Transverse colon (tissue), 4 donors: Measurements from ENCODE around the gene UCK2. TPM values are rescaled to one million over a fixed set of nuclear protein-coding genes. Genes with fewer than 3 reads are reported as not detected.

Experiments used
- DNase-seq: peaks from one replicate; pipeline ENCODE4 v3.0.0-alpha.2; 2019
- H3K27ac ChIP-seq, 4 donors: fragments of 200-600 bp; sonication (generic); 2 replicates each; pipeline ENCODE4 v1.5.1; 2016 to 2018; ENCODE audit warnings: inconsistent platforms in 4 of 4
- H3K27me3 ChIP-seq: fragments of 200-600 bp; sonication (generic); 2 replicates; pipeline ENCODE4 v1.5.1; 2017; ENCODE audit warnings: inconsistent platforms
- H3K36me3 ChIP-seq, 4 donors: fragments of 200-600 bp; sonication (generic); 2 replicates each; pipeline ENCODE4 v1.5.1; 2017 to 2019; ENCODE audit warnings: inconsistent platforms in 4 of 4
- H3K4me1 ChIP-seq, 4 donors: fragments of 200-600 bp; sonication (generic); 2 replicates each; pipeline ENCODE4 v1.5.1; 2017 to 2020; ENCODE audit warnings: inconsistent platforms in 4 of 4
- H3K4me3 ChIP-seq, 4 donors: fragments of 200-600 bp; sonication (generic); 1 replicate in 1 of 4; 2 replicates in 3 of 4; pipeline versions ENCODE4 v1.5.1 to v1.6.1; 2017 to 2019; ENCODE audit warnings: inconsistent platforms in 4 of 4
- H3K9me3 ChIP-seq, 2 donors: fragments of 200-600 bp; sonication (generic); 2 replicates each; pipeline ENCODE4 v1.5.1; 2017 to 2019; ENCODE audit warnings: inconsistent platforms in 2 of 2
- EP300 ChIP-seq: sonication (generic); formaldehyde crosslinking; IDR thresholded peaks from one replicate; pipeline ENCODE4 v1.6.1; 2017; ENCODE audit warnings: antibody characterized with exemption, low read depth
- POLR2A ChIP-seq: fragments of 450-650 bp; IDR thresholded peaks from one replicate; pipeline ENCODE4 v1.6.1; 2016; ENCODE audit warnings: antibody characterized with exemption, mild to moderate bottlenecking, moderate library complexity
- POLR2AphosphoS5 ChIP-seq, 3 donors: sonication (generic); formaldehyde crosslinking; IDR thresholded peaks; one replicate each; pipeline ENCODE4 v1.6.1; 2016; ENCODE audit warnings: antibody characterized with exemption in 3 of 3
- WGBS, 2 donors: methylation state at CpG; one replicate each; pipeline ENCODE4 v1.1.5; 2018; ENCODE audit warnings: low coverage in 1 of 2; 5-methylcytosine and 5-hydroxymethylcytosine counted together
- in situ Hi-C, 4 donors: fragments of 200-750 bp; cut with MboI; loops; one replicate each; pipeline versions ENCODE4 v1.15.0 to v1.15.1; 2017; ENCODE audit warnings: low sequenced_read_pairs in 3 of 4, low pct_ligation_motif_present in 1 of 4, low pct_unique_long_range_greater_than_20kb in 1 of 4
- intact Hi-C: fragments of 100-400 bp; cut with DNase I; formaldehyde crosslinking; loops from one replicate; pipeline ENCODE4 v1.15.1; 2023; ENCODE audit warnings: low total_unique reads
- total RNA-seq, 4 donors: library from RNA; depleted of rRNA; stranded (reverse); fragments of >200 nt; gene quantifications; one replicate each; pipeline ENCODE4 v1.1.0, GENCODE V29; 2016
- TF ChIP-seq, protein P1 (sequence below), 5 experiments: fragments of 200-600 bp in 3 of 5; fragments of 450-650 bp in 2 of 5; sonication (generic) in 3 of 5; IDR thresholded peaks; 1 replicate in 2 of 5; 2 replicates in 3 of 5; pipeline ENCODE4 v1.5.1; 2016 to 2017; ENCODE audit warnings: antibody characterized with exemption in 5 of 5, inconsistent platforms in 3 of 5, mild to moderate bottlenecking in 2 of 5, moderate library complexity in 1 of 5

The UCK2 gene
- total RNA-seq, 4 donors from 2014 or later: 18.9 to 96.5 (median 69.7) TPM

GRCh38 chr1:165895451-165895871 is 68.0 kb downstream of the UCK2 start:
- no peak for DNase-seq
- no peaks in the 10 kb centered on the region for H3K9me3 ChIP-seq
- intact Hi-C loops: no loop called here
- in situ Hi-C loops: no loop called here
- H3K27me3 ChIP-seq: no peaks in the 10 kb centered on the region
- H3K4me1 ChIP-seq: peaks cover 0 to 3% (median 0%) of the 10 kb centered on the region in 4 donors
- H3K36me3 ChIP-seq: peaks cover 0 to 7% (median 2%) of the 10 kb centered on the region in 4 donors
- no peak overlapping the region for H3K4me3 ChIP-seq
- TF ChIP-seq POLR2A: no peak
- TF ChIP-seq, protein P1, sequence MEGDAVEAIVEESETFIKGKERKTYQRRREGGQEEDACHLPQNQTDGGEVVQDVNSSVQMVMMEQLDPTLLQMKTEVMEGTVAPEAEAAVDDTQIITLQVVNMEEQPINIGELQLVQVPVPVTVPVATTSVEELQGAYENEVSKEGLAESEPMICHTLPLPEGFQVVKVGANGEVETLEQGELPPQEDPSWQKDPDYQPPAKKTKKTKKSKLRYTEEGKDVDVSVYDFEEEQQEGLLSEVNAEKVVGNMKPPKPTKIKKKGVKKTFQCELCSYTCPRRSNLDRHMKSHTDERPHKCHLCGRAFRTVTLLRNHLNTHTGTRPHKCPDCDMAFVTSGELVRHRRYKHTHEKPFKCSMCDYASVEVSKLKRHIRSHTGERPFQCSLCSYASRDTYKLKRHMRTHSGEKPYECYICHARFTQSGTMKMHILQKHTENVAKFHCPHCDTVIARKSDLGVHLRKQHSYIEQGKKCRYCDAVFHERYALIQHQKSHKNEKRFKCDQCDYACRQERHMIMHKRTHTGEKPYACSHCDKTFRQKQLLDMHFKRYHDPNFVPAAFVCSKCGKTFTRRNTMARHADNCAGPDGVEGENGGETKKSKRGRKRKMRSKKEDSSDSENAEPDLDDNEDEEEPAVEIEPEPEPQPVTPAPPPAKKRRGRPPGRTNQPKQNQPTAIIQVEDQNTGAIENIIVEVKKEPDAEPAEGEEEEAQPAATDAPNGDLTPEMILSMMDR (IDR thresholded peaks at IDR 0.05): no peak
- TF ChIP-seq POLR2AphosphoS5 (IDR thresholded peaks at IDR 0.05): no peak
- no peak for TF ChIP-seq EP300
- H3K27ac ChIP-seq: peak overlapping the region in 1 of 4 donors; percentile 19
- 67 to 71% methylated on average over 5 of the region's 5 CpGs for WGBS, 2 donors

GRCh38 chr1:165896277-165896676 is 68.9 kb downstream of the UCK2 start:
- DNase-seq: no peak
- intact Hi-C loops (no loop called here), in situ Hi-C loops (no loop called here)
- Histone ChIP-seq H3K4me1 (peaks cover 0 to 3% (median 0%) of the 10 kb centered on the region in 4 donors), H3K36me3 (peaks cover 0 to 7% (median 2%) of the 10 kb centered on the region in 4 donors), H3K27me3 (no peaks in the 10 kb centered on the region), H3K4me3 (no peak overlapping the region), H3K27ac (peak overlapping the region in 2 of 4 donors; percentile 5 to 19), H3K9me3 (no peaks in the 10 kb centered on the region)
- TF ChIP-seq POLR2AphosphoS5 (IDR thresholded peaks at IDR 0.05) (no peak), POLR2A (no peak), EP300 (no peak)
- TF ChIP-seq, protein P1 (IDR thresholded peaks at IDR 0.05): no peak
- WGBS, 2 donors: 84% methylated on average over 10 of the region's 10 CpGs; no CpG with 5 or more reads in 1 of the 2 donors

DNA sequence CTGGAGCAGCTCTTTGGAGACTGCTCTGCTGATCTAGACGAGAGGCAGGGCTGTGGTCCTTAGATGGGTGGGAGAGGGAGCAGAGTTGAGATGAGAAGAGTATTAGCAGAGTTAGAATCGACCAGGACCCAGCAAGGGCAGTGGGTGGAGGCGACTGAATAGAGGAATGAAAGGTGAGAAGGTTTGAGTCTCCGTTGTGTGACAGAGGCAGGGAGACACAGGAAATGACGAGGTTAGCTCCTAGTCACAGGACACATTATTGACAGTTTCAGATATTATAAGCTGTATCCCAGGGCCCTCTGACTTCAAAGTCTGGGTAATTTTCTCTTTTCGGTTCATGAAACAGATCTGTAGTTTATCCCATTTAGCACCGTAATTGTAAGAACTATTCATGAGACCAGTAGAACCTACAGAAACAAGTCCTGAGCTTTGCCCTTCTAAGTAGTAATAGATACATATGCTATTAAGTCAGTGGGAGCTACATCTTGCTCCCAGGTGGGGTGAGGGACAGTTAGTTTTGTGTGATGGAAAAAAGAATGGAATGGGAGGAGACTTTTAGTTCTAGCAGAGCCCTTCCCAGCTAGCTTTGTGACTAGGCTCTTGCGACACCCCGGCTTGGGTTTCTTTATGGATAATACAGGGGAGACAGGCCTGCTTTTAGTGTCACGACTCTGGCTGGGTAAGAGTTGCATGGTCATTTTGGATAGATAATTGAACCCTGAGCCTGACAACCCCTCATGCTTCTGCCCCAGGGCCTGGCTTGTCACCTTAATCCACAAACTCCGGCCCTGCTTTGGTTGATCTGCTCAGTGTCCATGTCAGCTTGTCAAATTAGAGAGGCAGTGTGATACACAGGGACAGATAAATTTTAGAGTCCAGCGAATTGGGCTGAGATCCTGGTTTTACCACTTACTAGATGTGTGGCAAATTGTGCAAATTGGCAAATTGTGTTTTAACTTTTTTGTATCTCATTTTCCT is 70.2 kb downstream of the UCK2 start:
- TF ChIP-seq, protein P1 (IDR thresholded peaks at IDR 0.05): no peak
- TF ChIP-seq EP300 (no peak), POLR2A (no peak), POLR2AphosphoS5 (IDR thresholded peaks at IDR 0.05) (no peak)
- Histone ChIP-seq H3K36me3 (peaks cover 0 to 7% (median 0%) of the 10 kb centered on the region in 4 donors), H3K4me1 (peaks cover 0 to 3% (median 0%) of the 10 kb centered on the region in 4 donors), H3K27ac (no peak overlapping the region), H3K27me3 (no peaks in the 10 kb centered on the region), H3K4me3 (no peak overlapping the region), H3K9me3 (no peaks in the 10 kb centered on the region)
- in situ Hi-C loops (no loop called here), intact Hi-C loops (no loop called here)
- DNase-seq: no peak
- 84% methylated on average over 11 to 12 of the region's 12 CpGs for WGBS, 2 donors

- TF ChIP-seq POLR2A: no peak
- TF ChIP-seq, protein P1 (IDR thresholded peaks at IDR 0.05): no peak
- peak in 2 of 3 donors; percentile 8 for TF ChIP-seq POLR2AphosphoS5 (IDR thresholded peaks at IDR 0.05)
- TF ChIP-seq EP300: no peak
- H3K9me3 ChIP-seq: no peaks in the 10 kb centered on the region
- no peak for DNase-seq
- no peak overlapping the region for H3K4me3 ChIP-seq
- H3K27ac ChIP-seq: peak overlapping the region in 2 of 4 donors; percentile 7 to 37
- 69 to 84% methylated on average over 3 of the region's 3 CpGs for WGBS, 2 donors
- intact Hi-C loops (no loop called here), in situ Hi-C loops (no loop called here)
- H3K27me3 ChIP-seq: no peaks in the 10 kb centered on the region
- peaks cover 0 to 13% (median 0%) of the 10 kb centered on the region in 4 donors for H3K36me3 ChIP-seq
- H3K4me1 ChIP-seq: peaks cover 0 to 3% (median 0%) of the 10 kb centered on the region in 4 donors
Measured at GRCh38 chr1:165898837-165899236, 71.4 kb downstream of the UCK2 start.
